ENCODE results near the gene VWA3B.

DNA sequence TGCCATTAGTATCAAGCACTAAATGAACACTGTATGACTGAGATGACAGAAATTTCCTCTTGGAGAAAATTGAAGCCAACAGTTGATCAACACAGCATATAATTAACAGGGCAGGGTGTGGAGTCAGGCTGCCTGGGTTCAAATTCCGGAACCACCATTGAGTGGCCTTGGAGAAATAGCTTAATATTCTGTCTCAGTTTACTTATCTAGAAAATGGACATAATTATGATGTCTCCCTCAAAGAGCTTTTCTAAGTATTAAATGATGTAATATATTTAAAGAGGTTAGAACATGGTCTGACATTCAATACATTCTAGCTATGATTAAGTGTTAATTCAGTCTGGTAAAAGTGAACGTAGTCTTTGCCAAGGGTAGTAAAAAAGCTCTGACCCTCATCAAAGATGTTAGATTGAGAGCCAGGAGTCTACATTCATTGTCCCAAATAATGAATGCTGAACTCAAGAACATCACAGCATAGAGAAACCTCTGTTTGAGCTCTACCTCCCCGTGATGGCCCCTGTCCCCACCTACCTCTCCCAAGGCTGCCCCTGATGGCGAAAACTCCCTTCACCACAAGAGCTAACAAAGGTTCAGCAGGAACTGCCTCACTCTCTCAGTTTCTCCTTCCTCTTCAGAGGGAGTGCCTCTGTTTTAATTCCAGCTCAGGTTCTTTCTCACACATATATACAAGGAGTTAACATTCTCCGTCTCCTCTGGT lies 2.7 kb upstream of the VWA3B start:
- TF ChIP-seq EZH2 (IDR thresholded peaks at IDR 0.05; ENCODE audit: insufficient read depth, poor library complexity, severe bottlenecking) (no peak), EZH2phosphoT487 (IDR thresholded peaks at IDR 0.05; ENCODE audit: insufficient read depth, low read depth) (no peak)
